Endothelial cell (in vitro differentiated cells): ENCODE data around the gene MTNR1A. TPM values are rescaled to one million over a fixed set of nuclear protein-coding genes. Genes with fewer than 3 reads are reported as not detected.

Experiments
- DNase-seq: peaks from one replicate; pipeline ENCODE4 v3.0.0; 2021; ENCODE audit warnings: low spot score
- H3K27ac Mint-ChIP-seq: one replicate; pipeline ENCODE4 v1.8.0; 2021; ENCODE audit warnings: mixed read lengths, inconsistent platforms; ENCODE audit not compliant: unreplicated experiment
- H3K27me3 Mint-ChIP-seq: one replicate; pipeline ENCODE4 v1.8.0; 2021; ENCODE audit warnings: mild to moderate bottlenecking, moderate library complexity, mixed read lengths, inconsistent platforms; ENCODE audit not compliant: unreplicated experiment
- H3K36me3 Mint-ChIP-seq: one replicate; pipeline ENCODE4 v1.8.0; 2021; ENCODE audit warnings: mild to moderate bottlenecking, low read depth, mixed read lengths, inconsistent platforms; ENCODE audit not compliant: unreplicated experiment
- H3K4me1 Mint-ChIP-seq: one replicate; pipeline ENCODE4 v1.8.0; 2021; ENCODE audit warnings: mild to moderate bottlenecking, mixed read lengths, inconsistent platforms; ENCODE audit not compliant: unreplicated experiment
- H3K4me3 Mint-ChIP-seq: one replicate; pipeline ENCODE4 v1.8.0; 2021; ENCODE audit warnings: mild to moderate bottlenecking, mixed read lengths, inconsistent platforms; ENCODE audit not compliant: unreplicated experiment
- H3K9me3 Mint-ChIP-seq: one replicate; pipeline ENCODE4 v1.8.0; 2021; ENCODE audit warnings: mixed read lengths, inconsistent platforms; ENCODE audit not compliant: unreplicated experiment
- CTCF ChIP-seq: fragments of 200-600 bp; sonication (generic); IDR thresholded peaks from one replicate; pipeline ENCODE4 v1.5.0; 2021; ENCODE audit warnings: antibody characterized with exemption; ENCODE audit not compliant: unreplicated experiment
- long read RNA-seq: library from polyadenylated mRNA; unstranded; transcript quantifications from one replicate; pipeline ENCODE4 v2.0.0, GENCODE V29; 2020; ENCODE audit not compliant: unreplicated experiment
- total RNA-seq: library from RNA; stranded (reverse); fragmentation: NEBNext Ultra II Directional; extraction: Animal tissue kit (Norgen Biotek cat#: 25700); gene quantifications from one replicate; pipeline ENCODE4 v1.2.1, GENCODE V29; 2021; ENCODE audit not compliant: unreplicated experiment

Gene MTNR1A
- not detected for total RNA-seq
- long read RNA-seq = 0 reads

- TF ChIP-seq CTCF = peak; percentile 28
- peaks cover 5% of the 10 kb centered on the region for H3K27me3 Mint-ChIP-seq
- peaks cover 5% of the 10 kb centered on the region for H3K4me1 Mint-ChIP-seq
- H3K4me3 Mint-ChIP-seq = peak within 1 kb of the TSS; percentile 80
- H3K9me3 Mint-ChIP-seq = no peaks in the 10 kb centered on the region
- H3K27ac Mint-ChIP-seq = no peak within 1 kb of the TSS
- peak; percentile 34 for DNase-seq
- no peaks in the 10 kb centered on the region for H3K36me3 Mint-ChIP-seq
These were observed at the start of gene MTNR1A for GRCh38 chr4:186554914-186555827. TSS of gene MTNR1A (minus strand) at chr4:186555567. CDS start at chr4:186555365, 202 bp downstream.

GRCh38 chr4:186604124-186604807 lies 48.9 kb upstream of the MTNR1A start:
- H3K4me3 Mint-ChIP-seq = peak overlapping the region; percentile 12
- H3K27ac Mint-ChIP-seq = no peak overlapping the region
- DNase-seq = no peak
- H3K9me3 Mint-ChIP-seq = no peaks in the 10 kb centered on the region
- peaks cover 16% of the 10 kb centered on the region for H3K36me3 Mint-ChIP-seq
- peaks cover 2% of the 10 kb centered on the region for H3K4me1 Mint-ChIP-seq
- TF ChIP-seq CTCF = no peak
- H3K27me3 Mint-ChIP-seq = no peaks in the 10 kb centered on the region

GRCh38 chr4:186602978-186603377 lies 47.6 kb upstream of the MTNR1A start:
- H3K27me3 Mint-ChIP-seq = no peaks in the 10 kb centered on the region
- H3K36me3 Mint-ChIP-seq = peaks cover 16% of the 10 kb centered on the region

GRCh38 chr4:186599483-186599882 lies 44.1 kb upstream of the MTNR1A start:
- TF ChIP-seq CTCF = no peak

More at GRCh38 chr4:186602978-186603377, 47.6 kb upstream of the MTNR1A start:
- DNase-seq = no peak
- no peak for TF ChIP-seq CTCF
- Mint-ChIP-seq H3K4me3 (no peak overlapping the region), H3K27ac (no peak overlapping the region), H3K4me1 (peaks cover 2% of the 10 kb centered on the region), H3K9me3 (no peaks in the 10 kb centered on the region)

More at GRCh38 chr4:186599483-186599882, 44.1 kb upstream of the MTNR1A start:
- H3K36me3 Mint-ChIP-seq = peaks cover 20% of the 10 kb centered on the region
- no peaks in the 10 kb centered on the region for H3K27me3 Mint-ChIP-seq
- no peak for DNase-seq
- no peaks in the 10 kb centered on the region for H3K9me3 Mint-ChIP-seq
- H3K4me3 Mint-ChIP-seq = no peak overlapping the region
- H3K4me1 Mint-ChIP-seq = peaks cover 2% of the 10 kb centered on the region
- no peak overlapping the region for H3K27ac Mint-ChIP-seq
